C1 segment of cervical spinal cord (tissue), 14 donors: ENCODE results near the gene MTUS2.

Experiments
- DNase-seq, 14 donors: peaks; one replicate each; lab custom pipeline; 2025; lab: John Stamatoyannopoulos, UW

Gene MTUS2

DNA sequence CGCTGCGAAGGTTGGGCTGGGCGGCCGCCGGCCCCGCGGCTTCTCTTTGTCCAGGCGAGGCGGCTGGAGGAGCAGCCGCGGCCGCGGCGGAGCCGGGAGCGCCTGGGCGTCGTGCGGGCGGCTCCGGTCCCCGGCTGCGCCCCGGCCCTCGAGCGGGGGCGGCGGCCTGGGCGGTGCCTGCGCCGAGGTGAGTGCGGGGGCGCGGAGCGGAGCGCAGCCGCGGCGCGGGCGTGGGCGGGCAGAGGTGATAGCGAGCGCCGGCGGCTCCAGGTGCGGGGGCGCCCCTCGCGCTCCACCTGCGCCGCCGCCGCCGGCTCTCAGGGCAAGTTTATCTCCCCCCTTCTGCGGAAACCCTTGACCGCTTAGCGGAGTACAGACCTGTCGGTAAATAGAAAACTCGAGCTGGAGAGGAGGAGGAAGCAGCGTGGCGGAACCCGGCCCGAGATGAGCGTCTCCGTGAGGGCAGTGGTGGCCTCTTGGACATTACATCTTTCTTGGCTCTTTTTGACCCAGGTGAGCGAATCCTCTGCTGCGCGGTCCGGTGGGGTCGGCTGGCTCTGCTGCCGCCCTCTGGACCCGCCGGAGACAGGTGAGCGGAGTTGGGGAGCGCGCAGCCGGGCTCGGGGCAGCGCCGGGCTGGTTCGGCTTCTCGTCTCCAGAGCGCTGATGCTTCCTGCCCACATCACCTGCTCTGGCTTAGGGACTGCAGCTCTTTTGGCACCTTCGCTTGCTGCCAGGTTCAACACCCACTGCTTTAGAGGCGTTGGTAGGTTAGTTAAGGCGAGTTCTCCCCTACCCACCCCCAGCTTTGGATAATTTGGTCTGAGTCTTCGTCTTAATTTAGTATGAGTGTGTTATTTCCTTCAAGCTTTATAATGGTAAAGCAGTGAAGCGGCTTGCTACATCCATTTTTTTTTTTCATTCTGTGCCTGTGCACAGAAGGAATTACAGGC, at the start of gene MTUS2:
TSS of gene MTUS2 (plus strand) at position 241 of the 953 bp plus-strand sequence.
- DNase-seq: peak in 2 of 14 donors; percentile 15 to 69

DNA sequence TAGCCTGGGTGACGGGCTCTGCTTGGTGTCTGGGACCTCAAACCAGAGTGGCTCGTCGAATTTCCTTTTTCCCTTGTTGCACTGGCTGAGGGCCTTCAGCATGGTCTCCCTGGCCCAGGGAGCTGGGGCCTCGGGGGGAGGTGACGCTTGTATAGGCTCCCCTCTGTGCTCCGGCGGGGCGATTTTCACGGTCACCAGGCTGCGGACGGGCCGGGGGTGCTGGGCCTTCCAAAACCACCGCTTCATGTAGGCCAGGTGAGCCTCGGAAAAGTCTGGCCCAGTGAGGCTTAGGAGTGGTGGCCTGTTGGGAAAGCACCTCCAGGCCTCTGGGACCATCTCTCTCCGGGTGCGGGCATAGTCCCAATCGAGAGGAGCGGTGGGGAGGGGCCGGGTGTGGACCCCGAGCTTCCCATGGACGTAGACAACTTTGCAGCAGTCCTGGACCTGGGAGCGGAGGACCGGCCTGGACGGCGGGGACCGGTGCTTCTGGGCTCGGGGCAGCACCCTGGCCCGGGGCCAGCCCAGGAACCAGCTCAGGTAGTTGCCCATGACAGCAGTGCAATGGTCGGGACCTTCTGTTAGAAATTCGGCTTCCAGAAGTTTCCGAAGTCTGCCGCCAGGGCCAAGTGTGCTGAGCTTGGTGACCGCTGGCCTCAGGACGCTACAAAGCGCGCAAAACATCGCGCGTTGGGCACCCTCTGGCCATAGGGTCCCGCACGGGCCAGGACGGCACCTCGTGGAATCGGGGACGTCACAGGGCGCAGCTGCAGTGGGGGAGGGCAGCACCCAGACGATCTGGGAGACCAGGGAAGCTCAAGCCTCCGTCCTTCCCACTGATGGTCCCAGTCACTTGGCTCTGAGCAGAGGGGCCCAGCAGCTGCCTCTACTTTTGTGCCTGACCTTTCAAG, 41.6 kb upstream of the MTUS2 start:
- DNase-seq: no peak

DNA sequence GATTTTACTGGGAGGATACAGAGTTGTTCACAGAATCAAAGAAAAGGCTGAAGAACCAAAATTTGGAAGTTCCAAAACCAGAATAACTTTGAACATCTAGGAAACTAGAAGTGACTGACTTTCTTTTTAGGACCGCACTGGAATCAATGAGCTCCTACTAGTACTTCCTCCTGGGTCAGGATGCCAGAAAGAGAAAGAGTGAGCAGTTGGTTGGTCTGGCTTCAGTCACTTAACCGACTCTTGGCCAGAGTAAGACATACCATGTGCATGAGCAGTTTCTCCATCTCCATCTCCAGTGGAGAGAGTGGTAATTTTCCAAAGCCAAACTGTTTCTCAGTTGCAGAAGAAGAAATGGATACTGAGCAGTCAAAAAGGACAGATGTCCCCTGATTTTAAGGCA, 27.1 kb upstream of the MTUS2 start:
- no peak for DNase-seq

DNA sequence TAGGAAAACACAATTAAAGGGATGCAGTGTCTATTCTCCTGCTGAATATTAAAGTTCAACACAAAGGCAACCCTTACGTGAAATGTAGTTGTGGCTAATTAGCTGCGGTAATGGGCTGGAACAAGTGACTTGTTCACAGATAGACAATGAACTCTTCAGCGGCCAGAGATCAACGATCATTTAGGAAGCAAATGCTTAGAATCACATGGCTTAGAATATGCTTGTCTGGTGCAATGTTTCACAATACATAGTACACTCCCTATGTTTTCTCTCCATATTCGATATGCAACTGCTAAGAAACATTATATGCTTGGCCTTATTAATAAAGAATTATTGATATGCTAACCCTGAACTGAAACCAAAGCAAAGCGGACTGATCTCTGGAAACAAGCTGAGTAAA, 25.7 kb upstream of the MTUS2 start:
- DNase-seq: no peak

DNA sequence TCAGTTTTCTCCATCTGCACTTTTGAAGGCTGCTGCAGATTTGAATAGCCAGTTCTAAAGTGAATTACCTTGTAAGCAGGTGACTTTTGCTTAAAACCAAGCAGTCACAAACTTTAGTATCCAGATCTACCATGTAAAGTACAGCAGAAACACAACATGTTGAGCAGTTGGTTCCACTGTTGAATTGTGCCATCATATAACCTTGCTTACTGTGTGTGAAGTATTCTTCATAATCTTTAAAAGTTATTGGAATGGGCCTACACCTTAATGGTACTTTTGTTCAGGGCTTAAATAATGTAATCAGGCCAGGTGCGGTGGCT, 23.2 kb upstream of the MTUS2 start:
- no peak for DNase-seq

DNA sequence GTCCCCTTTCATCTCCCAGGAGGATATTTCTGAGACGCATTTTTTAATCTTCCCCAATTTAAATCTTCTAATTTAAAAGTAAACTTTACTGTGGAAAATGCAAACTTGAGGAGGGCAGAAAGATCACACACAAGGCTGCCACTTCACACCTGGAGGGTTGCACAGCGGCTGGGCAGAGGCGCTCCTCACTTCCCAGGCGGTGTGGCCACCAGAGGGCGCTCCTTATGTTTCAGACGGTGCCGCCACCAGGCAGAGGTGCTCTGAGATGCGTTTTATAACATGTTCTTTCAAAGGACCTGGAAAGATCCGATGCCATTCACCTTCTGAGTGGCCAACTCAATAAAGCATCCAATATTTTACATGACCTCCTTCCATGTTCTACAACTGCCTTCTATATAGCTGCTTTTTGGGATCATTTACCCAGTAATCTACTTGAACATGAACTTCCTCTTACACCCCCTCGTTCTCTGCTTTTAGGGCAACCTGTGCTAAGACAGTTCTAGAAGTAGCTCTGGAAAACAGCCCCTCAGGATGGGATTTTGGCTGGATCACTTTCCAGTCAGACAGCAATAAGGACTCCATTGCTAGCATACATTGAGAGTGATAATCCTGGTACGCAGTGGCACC, 14.8 kb upstream of the MTUS2 start:
- DNase-seq: no peak

DNA sequence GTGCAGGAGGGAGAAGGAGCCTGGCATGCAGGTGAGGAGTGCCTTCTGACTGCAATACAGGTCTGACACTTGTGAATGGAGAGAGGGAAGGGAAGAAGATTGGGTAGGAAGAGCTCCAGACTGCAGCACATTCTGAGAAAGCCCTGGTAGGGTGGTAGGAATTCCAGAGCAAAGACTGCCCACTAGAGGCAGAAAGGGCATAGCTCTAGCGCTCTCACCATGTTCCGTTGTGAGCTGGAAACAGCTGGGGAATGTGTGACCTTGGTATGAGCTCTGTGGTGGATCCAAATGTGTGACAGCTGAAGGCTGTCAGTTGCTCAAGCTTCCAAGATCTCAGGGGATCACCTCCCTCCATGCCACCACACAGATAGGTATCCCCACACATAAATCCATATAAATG, 2.9 kb upstream of the MTUS2 start:
- DNase-seq: no peak

DNA sequence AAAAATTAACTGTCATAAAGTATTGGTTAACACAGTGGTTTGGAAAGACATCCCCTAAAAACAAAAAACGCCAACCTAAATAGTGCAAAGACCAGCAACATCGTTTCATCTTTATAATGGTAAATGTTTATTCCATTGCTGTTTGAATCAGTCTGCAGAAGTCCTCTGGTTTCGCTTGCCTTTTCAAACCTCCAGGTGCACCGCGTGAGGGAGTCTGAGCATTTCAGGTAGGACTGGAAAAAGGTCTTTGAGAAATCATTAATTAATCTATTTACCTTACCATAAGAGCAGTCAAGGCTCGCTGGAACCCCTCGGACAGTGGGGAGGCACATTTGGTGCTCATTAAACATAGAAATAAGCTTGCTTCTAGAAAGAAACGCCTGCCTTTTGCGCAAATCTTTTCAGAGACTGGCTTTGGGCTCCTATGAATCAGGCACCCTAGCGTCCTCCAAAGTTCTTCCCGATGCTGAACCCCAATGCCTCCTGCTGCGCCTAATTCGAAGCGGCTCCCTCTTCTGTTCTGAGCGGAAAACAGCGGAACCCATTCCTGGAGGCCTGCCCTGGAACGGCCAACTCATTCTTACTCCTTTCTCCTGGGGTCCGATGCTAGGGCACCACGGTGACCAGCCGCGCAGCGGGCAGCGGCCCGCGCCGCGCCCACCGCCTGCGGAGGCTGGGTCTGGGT, 951 bp upstream of the MTUS2 start:
- DNase-seq: peak in 1 of 14 donors; percentile 39

DNA sequence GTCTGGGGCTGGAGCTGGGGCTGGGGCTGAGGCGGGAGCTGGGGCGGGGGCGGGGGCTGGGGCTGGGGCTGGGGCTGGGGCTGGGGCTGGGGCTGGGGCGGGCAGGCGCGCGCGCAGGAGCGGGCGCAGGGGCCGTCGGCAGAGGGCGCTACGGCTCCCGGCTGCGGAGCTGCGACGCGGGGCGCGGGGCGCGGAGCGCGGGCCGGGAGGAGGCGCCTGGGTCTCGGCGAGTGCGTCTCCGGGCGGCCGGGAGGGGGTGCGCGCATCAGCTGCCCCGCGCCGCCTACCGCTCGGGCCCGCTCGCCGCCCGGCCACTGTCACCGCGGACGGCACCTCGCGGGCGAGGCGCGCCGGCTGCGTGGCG, 422 bp upstream of the MTUS2 start:
- peak in 4 of 14 donors; percentile 12 to 52 (median 33) for DNase-seq

DNA sequence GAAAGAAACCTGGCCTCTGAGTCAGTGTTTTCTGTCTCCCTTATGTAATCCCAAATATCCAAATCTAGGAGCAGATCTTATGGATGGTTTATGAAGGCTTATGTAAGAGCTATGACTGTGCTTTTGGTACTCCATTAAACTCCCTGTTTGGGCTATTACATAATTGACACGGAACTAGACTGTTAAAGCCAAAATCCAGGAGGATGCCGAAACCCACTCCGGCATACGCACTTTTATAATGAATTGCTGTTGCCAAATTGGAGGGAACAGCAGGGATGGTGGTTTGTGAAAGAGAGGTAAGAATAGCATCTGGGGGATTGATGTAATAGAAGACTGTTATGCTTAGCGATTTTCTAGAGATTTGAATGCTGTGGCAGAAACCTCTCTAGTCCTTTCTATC, 2.0 kb downstream of the MTUS2 start:
- peak in 1 of 14 donors; percentile 80 for DNase-seq

DNA sequence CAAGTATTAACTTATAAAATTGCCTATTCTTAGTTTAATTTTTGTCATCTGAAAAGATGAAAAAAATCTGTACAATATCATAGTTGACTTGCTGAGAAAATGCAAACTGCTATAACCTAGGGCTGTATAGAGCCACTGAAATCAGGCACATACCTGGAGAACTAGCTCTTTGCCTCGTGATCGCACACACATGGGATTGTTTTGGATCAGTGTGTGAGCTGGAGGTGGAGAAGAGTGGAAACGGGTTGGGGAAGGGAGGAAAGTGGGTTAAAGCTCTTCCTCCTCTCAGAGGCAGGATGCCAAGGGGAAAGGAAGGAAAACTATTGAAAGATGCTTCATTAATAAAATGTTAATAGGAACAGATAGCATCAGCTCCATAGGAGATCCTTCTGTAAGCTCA, 2.7 kb downstream of the MTUS2 start:
- DNase-seq: peak in 1 of 14 donors; percentile 42

DNA sequence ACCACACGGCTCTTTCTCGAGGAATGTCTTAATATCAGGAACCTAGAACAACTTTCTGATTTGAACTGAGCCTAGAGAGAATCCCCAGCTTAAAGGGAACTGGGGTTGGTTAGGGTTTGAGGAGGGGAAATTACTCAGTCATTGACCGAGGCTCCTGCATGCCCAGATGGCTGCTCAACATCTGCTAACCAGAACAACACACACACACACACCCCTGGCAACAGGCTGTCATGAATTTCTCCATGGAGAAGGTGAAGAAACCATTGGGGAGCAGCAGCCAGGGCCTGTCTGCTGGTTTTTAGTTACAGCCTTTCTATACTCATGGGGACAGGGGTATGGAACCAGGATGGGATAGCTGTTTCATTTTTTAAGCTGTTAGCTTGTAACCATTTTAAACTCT, 5.2 kb downstream of the MTUS2 start:
- DNase-seq: no peak

DNA sequence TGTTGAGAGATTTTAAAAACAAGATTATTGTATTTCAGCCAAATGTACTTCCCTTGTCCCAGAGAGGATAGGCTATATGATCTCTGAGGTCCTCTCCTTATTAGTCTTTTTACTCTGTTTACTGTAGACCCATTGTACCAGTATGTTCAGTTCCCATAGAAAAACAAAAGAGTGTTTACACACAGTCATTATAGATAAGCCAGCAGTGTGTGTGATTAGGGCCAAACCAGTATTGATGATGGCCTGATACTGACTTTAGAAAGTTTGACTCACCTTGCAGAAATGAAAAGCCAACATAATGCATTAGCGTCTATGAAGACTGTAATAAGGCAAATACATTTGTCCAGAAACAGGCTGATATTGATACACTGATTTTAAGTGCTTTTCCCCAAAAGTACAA, 6.2 kb downstream of the MTUS2 start:
- no peak for DNase-seq

DNA sequence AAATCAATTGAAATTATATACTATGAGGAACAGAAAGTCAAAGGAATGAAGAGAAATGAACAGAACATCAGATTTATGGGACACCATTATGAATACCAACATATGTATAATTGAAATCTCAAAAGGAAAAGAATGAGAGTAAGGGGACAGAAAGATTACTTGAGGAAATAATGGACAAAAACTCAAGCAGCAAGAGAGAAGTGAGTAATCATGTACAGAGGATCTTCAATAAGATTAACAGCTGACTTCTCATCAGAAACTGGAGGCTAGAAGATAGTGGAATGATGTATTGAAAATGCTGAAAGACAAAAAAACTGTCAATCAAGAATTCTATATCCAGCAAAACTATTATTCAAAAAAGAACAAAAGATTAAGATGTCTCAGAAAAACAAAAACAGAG, 10.4 kb downstream of the MTUS2 start:
- no peak for DNase-seq

DNA sequence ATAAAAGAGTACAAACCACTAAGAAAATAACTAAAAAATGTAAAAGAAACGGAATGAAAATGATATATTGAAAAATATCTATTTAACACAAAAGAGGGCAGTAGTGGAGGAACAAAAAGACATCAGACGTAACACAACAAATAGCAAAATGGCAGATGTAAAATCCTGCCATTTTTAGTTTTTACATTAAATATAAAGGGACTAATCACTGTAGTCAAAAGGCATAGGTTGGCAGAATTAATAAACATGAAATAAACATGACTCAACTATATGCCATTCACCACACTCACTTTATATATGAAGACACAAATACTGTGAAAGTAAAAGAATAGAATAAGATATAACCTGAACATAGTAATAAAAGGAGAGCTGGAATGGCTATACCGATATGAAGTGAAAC, 11.0 kb downstream of the MTUS2 start:
- no peak for DNase-seq

DNA sequence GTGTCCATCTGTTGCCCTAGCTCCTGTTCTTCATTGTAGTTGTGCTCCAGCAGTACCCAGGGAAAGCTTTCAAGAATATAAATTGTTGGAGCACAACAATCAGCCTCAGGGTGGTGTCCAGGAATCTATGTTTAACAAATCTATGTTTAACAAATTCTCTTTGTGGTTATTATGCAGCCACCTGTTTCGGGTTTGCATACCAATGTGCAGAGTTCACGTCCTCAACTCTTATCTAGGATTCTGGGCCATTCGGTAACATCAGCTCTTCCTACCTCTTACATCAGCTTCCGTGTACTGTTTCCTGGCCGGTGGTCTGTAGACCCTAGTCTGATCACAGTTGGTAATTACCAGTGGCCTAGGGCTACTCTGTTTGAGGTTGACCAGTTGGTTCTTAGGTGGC, 17.0 kb downstream of the MTUS2 start:
- no peak for DNase-seq

DNA sequence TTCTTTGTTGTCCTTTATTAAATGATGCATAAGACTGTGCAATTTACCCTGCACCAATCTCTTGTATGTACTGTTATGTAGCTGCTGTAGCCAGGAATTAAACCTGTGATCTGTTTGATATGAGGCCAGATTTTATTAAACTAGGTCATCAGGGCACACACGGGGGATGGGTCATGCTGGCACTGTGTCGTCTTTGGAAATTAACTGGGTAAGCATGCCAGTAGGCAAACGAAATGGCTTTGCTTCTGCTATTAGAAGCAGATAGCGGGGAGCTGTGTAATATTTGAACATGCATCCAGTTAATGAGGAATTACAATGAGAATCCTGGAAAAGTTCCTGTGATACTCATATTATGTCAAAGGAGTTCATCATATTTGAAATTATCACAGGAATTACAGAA, 23.5 kb downstream of the MTUS2 start:
- DNase-seq: peak in 1 of 14 donors; percentile 85

DNA sequence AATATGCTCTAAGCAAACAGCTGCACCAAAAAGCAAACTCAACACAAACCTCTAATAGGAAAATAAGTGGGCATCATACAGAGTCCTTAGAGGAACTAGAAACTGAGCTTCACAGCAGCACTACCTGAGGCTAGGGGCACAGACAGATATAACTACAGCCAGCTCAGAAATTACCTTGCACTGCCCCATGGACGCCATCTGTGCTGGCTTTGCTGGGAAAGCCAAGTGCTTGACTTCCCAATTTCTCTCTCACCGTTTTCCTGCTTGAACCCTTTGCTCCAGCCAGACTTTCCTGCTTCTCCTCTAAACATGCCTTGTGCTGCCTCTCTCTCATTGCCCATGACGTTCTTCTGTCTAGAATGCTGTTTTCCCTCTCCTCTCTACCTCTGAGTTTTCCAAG, 29.3 kb downstream of the MTUS2 start:
- DNase-seq: peak in 1 of 14 donors; percentile 66

DNA sequence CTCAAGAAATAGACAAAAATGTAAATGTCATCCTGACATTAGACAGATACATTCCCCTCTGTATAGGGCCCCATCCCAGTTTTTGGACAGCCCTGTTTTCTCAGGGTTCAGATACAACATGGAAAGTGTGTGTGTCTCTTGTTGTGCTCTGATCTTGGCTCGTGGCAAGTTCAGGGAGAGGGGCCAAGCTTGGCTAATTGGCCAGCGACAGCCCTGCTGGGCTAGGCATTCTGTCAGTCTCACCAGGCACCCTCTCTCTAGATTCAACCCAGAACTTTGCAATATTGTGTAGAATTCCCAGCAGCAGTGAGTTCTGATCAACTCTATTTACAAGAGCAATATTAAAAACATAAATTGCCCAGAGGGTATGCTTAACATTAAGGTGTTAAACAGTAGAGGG, 30.1 kb downstream of the MTUS2 start:
- DNase-seq: peak in 1 of 14 donors; percentile 78

DNA sequence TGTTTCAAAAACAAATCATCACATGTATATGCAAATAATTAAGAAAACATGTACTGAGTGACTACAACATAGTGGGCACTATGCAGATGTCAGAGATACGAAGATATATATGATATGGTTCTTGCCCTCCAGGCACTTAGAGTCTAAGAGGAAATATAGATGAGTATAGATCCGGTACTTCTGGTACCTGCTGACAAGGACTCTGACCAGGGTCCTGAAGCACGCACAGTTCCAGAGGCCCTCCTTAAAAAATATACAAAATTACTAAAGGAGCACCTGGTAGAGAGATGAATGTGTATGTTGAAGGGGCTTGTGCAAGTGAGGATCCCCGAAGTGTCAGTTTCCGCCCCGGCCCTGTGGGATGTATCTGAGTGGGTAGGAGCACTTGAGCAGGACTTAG, 31.3 kb downstream of the MTUS2 start:
- DNase-seq: no peak

DNA sequence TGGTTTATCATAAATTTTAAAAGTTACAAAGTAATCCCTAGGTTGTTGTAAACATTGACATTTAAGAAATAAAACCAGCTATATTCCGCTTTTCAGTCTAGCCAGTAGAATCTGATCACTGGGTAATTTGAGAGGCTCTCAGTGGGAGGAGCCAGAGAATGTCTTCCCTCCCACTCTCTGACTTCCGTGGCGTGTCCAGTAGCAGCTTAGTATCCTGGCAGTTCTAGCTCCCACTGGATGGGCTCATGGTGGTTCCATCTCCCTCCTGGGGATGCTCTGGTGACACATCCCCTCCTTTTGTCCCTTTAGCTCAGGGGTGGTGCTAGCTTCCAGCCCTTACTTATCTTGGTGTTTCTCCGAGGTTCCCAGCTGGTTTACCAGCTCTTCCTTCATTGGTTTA, 34.5 kb downstream of the MTUS2 start:
- no peak for DNase-seq

DNA sequence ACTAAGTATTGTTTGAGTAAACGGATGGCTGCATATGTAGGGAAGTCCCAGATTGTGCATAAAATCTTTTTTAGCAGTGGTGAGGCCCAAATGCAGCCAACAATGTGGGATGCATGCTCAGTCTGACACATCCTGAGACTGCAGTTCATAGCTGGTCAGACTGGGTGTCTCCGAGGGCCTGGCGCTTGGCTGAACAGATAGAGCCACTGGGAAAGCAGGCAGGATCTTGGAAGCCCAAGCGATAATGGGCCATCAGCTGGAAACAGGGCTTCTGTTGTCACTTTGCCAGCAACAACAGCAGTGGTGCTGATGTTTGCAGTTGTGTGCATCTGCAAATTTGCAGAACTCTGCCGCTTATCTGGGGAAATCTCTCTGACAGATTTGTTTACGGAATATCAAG, 36.1 kb downstream of the MTUS2 start:
- no peak for DNase-seq
